Measurements from ENCODE around the gene ACTG1.

DNA sequence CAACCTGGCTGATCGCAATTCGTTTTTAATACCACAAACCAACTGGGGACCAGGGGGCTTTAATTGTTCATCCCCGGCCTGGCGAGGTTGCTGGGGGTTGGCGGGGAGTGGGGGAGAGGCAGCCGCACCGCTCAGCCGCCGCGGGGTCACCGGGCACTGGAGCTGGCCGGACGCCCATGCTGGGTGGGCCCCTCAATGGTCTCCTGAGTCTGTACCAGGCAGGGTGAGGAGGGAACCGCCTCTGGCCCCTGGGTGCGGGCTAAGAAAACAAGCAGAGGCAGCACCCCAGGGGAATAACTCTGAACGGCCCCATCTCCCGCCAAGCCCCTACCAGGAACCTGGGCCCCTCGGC lies 43.9 kb downstream of the ACTG1 start:
- TF ChIP-seq ELF4 (CRISPR knock-in tag; IDR thresholded peaks at IDR 0.05; ENCODE audit: low read depth) (no peak), GTF2I (CRISPR knock-in tag; conservative IDR thresholded peaks at IDR 0.05) (no peak), ZNF138 (CRISPR knock-in tag; conservative IDR thresholded peaks at IDR 0.05) (no peak), CREB1 (CRISPR knock-in tag; IDR thresholded peaks at IDR 0.05) (no peak), ZNF317 (CRISPR knock-in tag; IDR thresholded peaks at IDR 0.05; ENCODE audit: borderline replicate concordance, low read depth) (no peak), TEAD4 (CRISPR knock-in tag; IDR thresholded peaks at IDR 0.05) (no peak), FOXP1 (CRISPR knock-in tag; IDR thresholded peaks at IDR 0.05; ENCODE audit: borderline replicate concordance) (no peak), SP1 (CRISPR knock-in tag; conservative IDR thresholded peaks at IDR 0.05) (no peak), JUN (CRISPR knock-in tag; IDR thresholded peaks at IDR 0.05) (no peak), ESRRA (CRISPR knock-in tag; IDR thresholded peaks at IDR 0.05; ENCODE audit: borderline replicate concordance) (no peak), ETV6 (CRISPR knock-in tag; IDR thresholded peaks at IDR 0.05) (no peak)
- TF ChIP-seq, protein P1, sequence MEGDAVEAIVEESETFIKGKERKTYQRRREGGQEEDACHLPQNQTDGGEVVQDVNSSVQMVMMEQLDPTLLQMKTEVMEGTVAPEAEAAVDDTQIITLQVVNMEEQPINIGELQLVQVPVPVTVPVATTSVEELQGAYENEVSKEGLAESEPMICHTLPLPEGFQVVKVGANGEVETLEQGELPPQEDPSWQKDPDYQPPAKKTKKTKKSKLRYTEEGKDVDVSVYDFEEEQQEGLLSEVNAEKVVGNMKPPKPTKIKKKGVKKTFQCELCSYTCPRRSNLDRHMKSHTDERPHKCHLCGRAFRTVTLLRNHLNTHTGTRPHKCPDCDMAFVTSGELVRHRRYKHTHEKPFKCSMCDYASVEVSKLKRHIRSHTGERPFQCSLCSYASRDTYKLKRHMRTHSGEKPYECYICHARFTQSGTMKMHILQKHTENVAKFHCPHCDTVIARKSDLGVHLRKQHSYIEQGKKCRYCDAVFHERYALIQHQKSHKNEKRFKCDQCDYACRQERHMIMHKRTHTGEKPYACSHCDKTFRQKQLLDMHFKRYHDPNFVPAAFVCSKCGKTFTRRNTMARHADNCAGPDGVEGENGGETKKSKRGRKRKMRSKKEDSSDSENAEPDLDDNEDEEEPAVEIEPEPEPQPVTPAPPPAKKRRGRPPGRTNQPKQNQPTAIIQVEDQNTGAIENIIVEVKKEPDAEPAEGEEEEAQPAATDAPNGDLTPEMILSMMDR (IDR thresholded peaks at IDR 0.05), result no peak
- TF ChIP-seq, protein P2, sequence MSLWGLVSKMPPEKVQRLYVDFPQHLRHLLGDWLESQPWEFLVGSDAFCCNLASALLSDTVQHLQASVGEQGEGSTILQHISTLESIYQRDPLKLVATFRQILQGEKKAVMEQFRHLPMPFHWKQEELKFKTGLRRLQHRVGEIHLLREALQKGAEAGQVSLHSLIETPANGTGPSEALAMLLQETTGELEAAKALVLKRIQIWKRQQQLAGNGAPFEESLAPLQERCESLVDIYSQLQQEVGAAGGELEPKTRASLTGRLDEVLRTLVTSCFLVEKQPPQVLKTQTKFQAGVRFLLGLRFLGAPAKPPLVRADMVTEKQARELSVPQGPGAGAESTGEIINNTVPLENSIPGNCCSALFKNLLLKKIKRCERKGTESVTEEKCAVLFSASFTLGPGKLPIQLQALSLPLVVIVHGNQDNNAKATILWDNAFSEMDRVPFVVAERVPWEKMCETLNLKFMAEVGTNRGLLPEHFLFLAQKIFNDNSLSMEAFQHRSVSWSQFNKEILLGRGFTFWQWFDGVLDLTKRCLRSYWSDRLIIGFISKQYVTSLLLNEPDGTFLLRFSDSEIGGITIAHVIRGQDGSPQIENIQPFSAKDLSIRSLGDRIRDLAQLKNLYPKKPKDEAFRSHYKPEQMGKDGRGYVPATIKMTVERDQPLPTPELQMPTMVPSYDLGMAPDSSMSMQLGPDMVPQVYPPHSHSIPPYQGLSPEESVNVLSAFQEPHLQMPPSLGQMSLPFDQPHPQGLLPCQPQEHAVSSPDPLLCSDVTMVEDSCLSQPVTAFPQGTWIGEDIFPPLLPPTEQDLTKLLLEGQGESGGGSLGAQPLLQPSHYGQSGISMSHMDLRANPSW (CRISPR knock-in tag; conservative IDR thresholded peaks at IDR 0.05; ENCODE audit: low read depth), result no peak
- TF ChIP-seq, protein P3, sequence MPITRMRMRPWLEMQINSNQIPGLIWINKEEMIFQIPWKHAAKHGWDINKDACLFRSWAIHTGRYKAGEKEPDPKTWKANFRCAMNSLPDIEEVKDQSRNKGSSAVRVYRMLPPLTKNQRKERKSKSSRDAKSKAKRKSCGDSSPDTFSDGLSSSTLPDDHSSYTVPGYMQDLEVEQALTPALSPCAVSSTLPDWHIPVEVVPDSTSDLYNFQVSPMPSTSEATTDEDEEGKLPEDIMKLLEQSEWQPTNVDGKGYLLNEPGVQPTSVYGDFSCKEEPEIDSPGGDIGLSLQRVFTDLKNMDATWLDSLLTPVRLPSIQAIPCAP (CRISPR knock-in tag; IDR thresholded peaks at IDR 0.05), result no peak

Data from WTC11 (cell line).